HUES6 (cell line): ENCODE data around the gene PHLDA1.

Experiments used
- H3K27ac ChIP-seq: 2 replicates; pipeline ENCODE4 v1.7.0; 2013; ENCODE audit warnings: low read depth, mild to moderate bottlenecking, low read length, inconsistent platforms
- H3K27me3 ChIP-seq: 2 replicates; pipeline ENCODE4 v1.6.1; 2013; ENCODE audit warnings: low read length; ENCODE audit not compliant: control insufficient read depth, insufficient read depth
- H3K36me3 ChIP-seq: 2 replicates; pipeline ENCODE4 v1.6.1; 2013; ENCODE audit warnings: low read length; ENCODE audit not compliant: control insufficient read depth, insufficient read depth
- H3K4me1 ChIP-seq: 2 replicates; pipeline ENCODE4 v1.6.1; 2013; ENCODE audit warnings: low read length; ENCODE audit not compliant: control insufficient read depth, insufficient read depth
- H3K4me3 ChIP-seq: 2 replicates; pipeline ENCODE4 v1.5.1; 2013; ENCODE audit warnings: low read depth, low read length
- H3K9ac ChIP-seq: one replicate; pipeline ENCODE4 v1.6.1; 2013; ENCODE audit warnings: mild to moderate bottlenecking, low read length
- H3K9me3 ChIP-seq: 2 replicates; pipeline ENCODE4 v1.6.1; 2013; ENCODE audit warnings: low read depth, low read length; ENCODE audit not compliant: control insufficient read depth, insufficient read depth

Gene PHLDA1

GRCh38 chr12:76064904-76065303 is 33.3 kb upstream of the PHLDA1 start:
- H3K27me3 ChIP-seq: no peaks in the 10 kb centered on the region
- peaks cover 7% of the 10 kb centered on the region; the same call in 1 of the 2 replicates for H3K9me3 ChIP-seq
- H3K36me3 ChIP-seq: peaks cover 96% of the 10 kb centered on the region
- H3K27ac ChIP-seq: no peak overlapping the region
- no peak overlapping the region for H3K4me3 ChIP-seq
- no peak overlapping the region for H3K9ac ChIP-seq
- 0 out of 2 replicates have a peak, but pooled peaks cover 3% of the 10 kb centered on the region for H3K4me1 ChIP-seq

- no peak overlapping the region for H3K9ac ChIP-seq
- peaks cover 97% of the 10 kb centered on the region for H3K36me3 ChIP-seq
- H3K27me3 ChIP-seq: no peaks in the 10 kb centered on the region
- H3K4me1 ChIP-seq: peaks cover 20% of the 10 kb centered on the region
- H3K9me3 ChIP-seq: peaks cover 4% of the 10 kb centered on the region; the same call in 1 of the 2 replicates
- H3K27ac ChIP-seq: no peak overlapping the region
- H3K4me3 ChIP-seq: no peak overlapping the region
Measured at GRCh38 chr12:76060111-76060510, 28.5 kb upstream of the PHLDA1 start.

- Histone ChIP-seq H3K4me1 (peaks cover 29% of the 10 kb centered on the region), H3K4me3 (no peak overlapping the region), H3K27me3 (no peaks in the 10 kb centered on the region), H3K27ac (0 out of 2 replicates have a peak overlapping the region, but pooled peaks have one; percentile 2), H3K36me3 (peaks cover 99% of the 10 kb centered on the region), H3K9me3 (no peaks in the 10 kb centered on the region), H3K9ac (no peak overlapping the region)
Measured at GRCh38 chr12:76057326-76057725, 25.8 kb upstream of the PHLDA1 start.

GRCh38 chr12:76055393-76055792 is 23.8 kb upstream of the PHLDA1 start:
- Histone ChIP-seq H3K4me3 (peak overlapping the region; percentile 15; the same call in 1 of the 2 replicates), H3K9ac (no peak overlapping the region), H3K27me3 (no peaks in the 10 kb centered on the region), H3K27ac (peak overlapping the region; percentile 72), H3K4me1 (peaks cover 29% of the 10 kb centered on the region), H3K9me3 (no peaks in the 10 kb centered on the region), H3K36me3 (peaks cover 98% of the 10 kb centered on the region)

- Histone ChIP-seq H3K27ac (no peak overlapping the region), H3K36me3 (peaks cover 91% of the 10 kb centered on the region), H3K9me3 (no peaks in the 10 kb centered on the region), H3K4me3 (no peak overlapping the region), H3K9ac (no peak overlapping the region), H3K4me1 (peaks cover 4% of the 10 kb centered on the region), H3K27me3 (no peaks in the 10 kb centered on the region)
Measured at GRCh38 chr12:76049575-76050251, 18.1 kb upstream of the PHLDA1 start.

GRCh38 chr12:76047742-76048141 is 16.2 kb upstream of the PHLDA1 start:
- H3K9ac ChIP-seq: no peak overlapping the region
- H3K36me3 ChIP-seq: peaks cover 89% of the 10 kb centered on the region
- H3K27me3 ChIP-seq: no peaks in the 10 kb centered on the region
- no peak overlapping the region for H3K27ac ChIP-seq
- no peaks in the 10 kb centered on the region for H3K4me1 ChIP-seq
- H3K4me3 ChIP-seq: no peak overlapping the region
- no peaks in the 10 kb centered on the region for H3K9me3 ChIP-seq

GRCh38 chr12:76047060-76047459 is 15.5 kb upstream of the PHLDA1 start:
- Histone ChIP-seq H3K9me3 (no peaks in the 10 kb centered on the region), H3K9ac (no peak overlapping the region), H3K4me3 (no peak overlapping the region), H3K36me3 (peaks cover 82% of the 10 kb centered on the region), H3K27me3 (no peaks in the 10 kb centered on the region), H3K27ac (no peak overlapping the region), H3K4me1 (no peaks in the 10 kb centered on the region)

- no peak overlapping the region for H3K4me3 ChIP-seq
- H3K9me3 ChIP-seq: no peaks in the 10 kb centered on the region
- H3K36me3 ChIP-seq: peaks cover 46% of the 10 kb centered on the region
- H3K27me3 ChIP-seq: no peaks in the 10 kb centered on the region
- H3K4me1 ChIP-seq: peaks cover 17% of the 10 kb centered on the region
- no peak overlapping the region for H3K9ac ChIP-seq
- H3K27ac ChIP-seq: no peak overlapping the region
Measured at GRCh38 chr12:76043377-76043776, 11.8 kb upstream of the PHLDA1 start.

GRCh38 chr12:76042147-76042546 is 10.6 kb upstream of the PHLDA1 start:
- no peak overlapping the region for H3K4me3 ChIP-seq
- H3K36me3 ChIP-seq: peaks cover 35% of the 10 kb centered on the region
- no peaks in the 10 kb centered on the region for H3K27me3 ChIP-seq
- H3K9me3 ChIP-seq: no peaks in the 10 kb centered on the region
- H3K9ac ChIP-seq: no peak overlapping the region
- H3K4me1 ChIP-seq: peaks cover 29% of the 10 kb centered on the region
- H3K27ac ChIP-seq: no peak overlapping the region

- peaks cover 29% of the 10 kb centered on the region for H3K36me3 ChIP-seq
- no peak overlapping the region for H3K27ac ChIP-seq
- H3K4me3 ChIP-seq: no peak overlapping the region
- H3K4me1 ChIP-seq: peaks cover 29% of the 10 kb centered on the region
- H3K9me3 ChIP-seq: no peaks in the 10 kb centered on the region
- no peaks in the 10 kb centered on the region for H3K27me3 ChIP-seq
- H3K9ac ChIP-seq: no peak overlapping the region
Measured at GRCh38 chr12:76041406-76041805, 9.8 kb upstream of the PHLDA1 start.

- Histone ChIP-seq H3K4me3 (no peak overlapping the region), H3K27me3 (no peaks in the 10 kb centered on the region), H3K27ac (no peak overlapping the region), H3K9ac (no peak overlapping the region), H3K9me3 (no peaks in the 10 kb centered on the region), H3K36me3 (peaks cover 23% of the 10 kb centered on the region), H3K4me1 (peaks cover 29% of the 10 kb centered on the region)
Measured at GRCh38 chr12:76040461-76040860, 8.9 kb upstream of the PHLDA1 start.
